G401 (cell line): ENCODE measurements around the gene SORBS1. TPM values are rescaled to one million over a fixed set of nuclear protein-coding genes. Genes with fewer than 3 reads are reported as not detected.

Experiments used
- DNase-seq: peaks from one replicate; pipeline ENCODE4 v3.0.0-alpha.2; 2015; ENCODE audit warnings: low spot score
- in situ Hi-C: cut with HindIII; loops from 2 replicates; pipeline ENCODE4 v1.10.0; 2016; ENCODE audit warnings: low sequenced_read_pairs, mixed read lengths
- total RNA-seq: library from RNA; depleted of rRNA; stranded (reverse); fragments of >200 nt; shearing (Covaris generic); gene quantifications from 2 replicates; pipeline ENCODE4 v1.2.3, GENCODE V29; 2014

The SORBS1 gene
- total RNA-seq, 1 experiment from 2014 or later, result not detected

DNA sequence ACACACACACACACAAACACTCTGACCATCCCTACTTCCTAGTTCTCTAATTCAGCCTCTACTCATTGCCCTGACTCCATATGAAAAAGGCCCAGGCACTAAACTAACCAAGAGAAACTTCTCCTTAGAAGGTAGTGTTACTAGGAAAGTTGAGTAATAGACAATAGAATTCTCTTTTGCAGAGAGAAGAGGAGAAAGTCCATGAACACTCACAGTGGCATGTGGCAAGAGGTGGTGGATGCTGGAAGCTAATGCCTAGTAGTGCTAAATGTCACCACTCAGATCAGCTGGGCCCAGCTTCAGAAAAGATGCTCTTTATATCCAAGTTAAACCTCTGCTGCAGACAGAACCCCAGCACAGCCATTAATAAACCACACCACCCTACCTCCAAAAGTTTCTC, 58.2 kb downstream of the SORBS1 start:
- in situ Hi-C loops, result no loop called here
- no peak for DNase-seq

DNA sequence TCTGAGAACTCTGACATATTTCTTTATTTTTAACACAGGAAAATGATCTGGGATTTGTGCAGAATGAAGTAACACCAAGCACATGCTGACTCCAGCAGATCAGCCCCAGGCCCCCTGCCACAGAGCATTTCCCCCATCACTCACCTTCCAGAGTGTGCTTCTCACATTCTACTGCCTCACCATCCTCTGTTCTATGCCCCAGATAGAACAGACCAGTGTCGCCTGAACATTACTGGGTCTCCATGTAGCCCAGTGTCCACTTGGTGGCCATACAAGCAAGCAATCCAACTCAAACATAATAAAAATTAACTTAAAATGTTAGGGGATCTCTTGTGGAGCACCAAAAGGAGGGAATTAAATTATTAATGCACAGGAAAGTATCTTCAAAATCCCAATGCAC, 58.8 kb downstream of the SORBS1 start:
- in situ Hi-C loops, result no loop called here
- no peak for DNase-seq

DNA sequence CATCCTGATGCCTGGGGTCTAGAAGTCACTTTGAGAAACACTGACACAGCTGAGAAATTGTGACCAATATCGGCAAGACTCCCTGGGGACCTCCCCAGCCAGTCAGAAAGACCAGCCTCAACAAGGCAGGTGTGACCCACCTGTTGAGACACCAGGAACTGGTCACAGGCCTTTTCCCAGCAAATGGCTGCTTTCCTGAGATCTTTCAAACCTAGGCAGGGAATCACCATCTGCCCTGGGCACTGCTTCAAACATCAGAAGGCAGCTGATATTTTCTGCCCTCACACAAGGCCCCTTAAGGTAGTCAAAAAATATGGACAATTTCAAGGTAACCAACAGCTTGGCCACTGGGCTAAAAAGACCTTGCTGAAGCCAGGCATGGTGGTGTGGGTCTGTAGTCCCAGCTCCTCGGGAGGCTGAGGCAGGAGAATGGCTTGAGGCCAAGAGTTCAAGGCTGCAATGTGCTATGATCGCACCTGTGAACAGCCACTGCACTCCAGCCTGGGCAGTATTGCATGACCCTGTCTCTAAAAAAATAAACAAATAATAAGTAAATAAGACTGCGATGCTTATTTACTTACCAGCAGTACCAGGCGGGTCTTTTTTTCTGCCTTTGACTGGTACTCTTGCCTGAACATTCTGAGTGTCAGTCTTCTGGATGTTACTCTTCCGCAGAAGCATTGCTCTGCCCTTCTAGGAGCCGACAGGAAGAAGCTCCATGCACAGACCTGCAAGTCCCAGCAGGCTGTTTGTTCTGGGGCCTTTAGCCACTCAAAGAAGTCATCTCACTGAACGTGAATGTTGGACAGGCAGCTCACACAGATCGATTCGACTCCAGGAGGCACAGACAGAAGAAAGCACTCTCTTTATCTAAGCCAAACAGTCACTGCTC, 59.7 kb downstream of the SORBS1 start:
- in situ Hi-C loops, result no loop called here
- DNase-seq, result peak; percentile 73

DNA sequence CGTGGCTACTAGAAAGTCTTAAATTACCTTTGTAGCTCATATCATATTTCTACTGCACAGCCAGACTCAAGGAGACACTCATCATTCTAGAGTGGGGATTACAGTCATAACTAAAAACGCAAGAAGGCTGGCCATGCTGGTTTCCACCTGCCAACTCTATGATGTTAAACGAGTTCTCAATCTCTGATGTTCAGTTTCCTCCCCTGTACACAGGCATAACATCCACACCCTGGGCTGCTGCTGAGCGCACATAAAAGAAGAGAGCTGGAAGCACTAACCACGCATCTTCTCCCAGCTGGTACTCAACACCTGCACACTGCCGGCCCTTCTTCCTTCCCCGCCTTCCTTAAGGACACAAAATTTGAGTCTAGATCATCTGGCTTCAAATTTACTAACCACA, 60.5 kb downstream of the SORBS1 start:
- DNase-seq, result no peak
- in situ Hi-C loops, result no loop called here

DNA sequence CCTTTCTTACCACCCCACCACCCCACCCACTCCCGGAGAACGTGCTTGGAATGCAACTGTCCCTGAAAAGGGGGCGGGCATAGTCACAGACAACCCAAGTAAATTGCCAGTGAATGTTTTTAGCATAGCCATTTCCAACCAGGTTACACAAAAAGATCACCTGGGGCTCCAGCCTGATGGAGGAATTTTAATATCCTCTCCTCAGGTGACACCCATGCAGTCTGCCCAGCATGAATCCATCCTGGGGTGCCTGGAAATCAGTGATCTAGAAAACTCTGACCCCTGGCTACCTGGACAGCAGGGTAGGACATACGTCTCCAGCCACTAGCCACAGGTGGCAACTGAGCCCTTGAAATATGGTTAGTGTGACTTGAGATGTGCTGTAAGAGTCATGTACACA, 61.1 kb downstream of the SORBS1 start:
- in situ Hi-C loops, result no loop called here
- DNase-seq, result no peak

DNA sequence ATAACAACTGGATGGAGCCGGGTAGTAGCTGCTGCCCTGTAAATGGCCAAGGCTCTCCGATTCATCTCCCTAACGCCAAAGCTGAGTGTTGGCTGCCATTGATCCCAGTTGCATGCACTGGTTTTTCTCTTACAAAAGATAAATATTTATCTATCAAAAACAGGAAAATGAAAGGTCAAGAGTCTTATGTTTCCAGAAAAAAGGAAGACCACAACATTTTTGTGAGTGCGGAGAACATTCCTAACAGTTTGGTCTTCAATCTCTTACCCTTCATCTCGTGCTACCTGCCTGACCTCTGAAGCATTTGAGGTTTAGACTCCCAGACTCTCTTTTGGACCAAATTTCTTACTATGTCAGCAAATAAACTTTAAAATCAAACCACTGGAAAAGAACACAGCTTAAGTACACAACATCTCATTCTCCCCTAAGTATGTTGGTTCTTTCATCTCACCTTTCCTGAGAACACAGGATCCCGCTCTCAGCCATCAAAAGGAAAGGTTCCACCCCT, 61.6 kb downstream of the SORBS1 start:
- in situ Hi-C loops, result no loop called here

DNA sequence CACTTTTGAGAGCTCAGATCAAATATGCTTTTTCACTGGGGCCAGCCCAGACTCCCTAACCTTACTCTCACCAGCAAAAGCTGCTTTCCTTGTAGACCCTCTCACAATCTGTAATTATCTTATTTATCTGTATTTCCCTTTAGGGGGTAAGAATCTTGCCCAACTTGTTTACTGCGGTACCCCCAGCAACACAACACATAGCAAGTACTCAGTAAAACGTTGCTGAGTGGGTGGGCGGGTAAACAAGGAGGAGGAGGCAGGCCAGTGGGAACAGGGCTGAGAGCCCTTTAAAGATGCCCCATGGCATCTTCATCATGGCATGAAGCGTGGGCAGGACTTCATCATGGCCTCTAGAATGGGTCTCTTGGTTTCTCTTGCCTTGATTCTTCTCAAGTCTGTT, 64.2 kb downstream of the SORBS1 start:
- in situ Hi-C loops, result no loop called here
- DNase-seq, result no peak

More for the DNA sequence above, 61.6 kb downstream of the SORBS1 start:
- no peak for DNase-seq

DNA sequence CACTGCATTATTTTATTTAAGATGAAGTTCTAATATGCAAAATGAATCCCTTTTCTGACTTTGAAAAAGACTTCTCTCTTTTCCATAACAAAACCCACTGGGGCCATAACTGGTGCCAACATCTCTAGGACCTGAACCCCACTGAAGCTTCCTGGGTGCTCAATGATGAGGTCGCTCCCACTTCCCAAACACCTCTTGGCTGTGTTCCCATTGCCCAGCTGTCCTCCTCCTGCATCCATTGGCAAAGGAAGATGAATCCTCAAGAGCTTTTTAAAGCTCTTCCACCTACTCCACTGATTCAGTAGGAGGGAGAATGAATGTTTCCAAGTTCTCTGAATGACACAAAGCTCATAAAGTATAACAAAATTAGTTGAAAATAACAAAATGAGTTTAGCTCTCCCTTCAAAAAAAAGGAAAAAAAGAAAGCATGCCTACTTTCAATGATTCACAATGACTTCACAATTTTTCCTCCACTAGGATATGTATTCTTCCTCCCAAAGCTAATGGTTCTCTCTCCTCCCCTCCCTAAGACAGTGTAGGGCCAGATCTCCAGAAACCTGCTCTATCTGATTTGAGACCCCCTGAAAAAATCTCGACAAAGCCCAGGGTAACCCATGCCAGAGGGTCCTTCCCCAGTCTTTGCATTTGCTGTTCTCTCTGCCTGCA, 64.8 kb downstream of the SORBS1 start:
- DNase-seq, result no peak
- in situ Hi-C loops, result no loop called here

DNA sequence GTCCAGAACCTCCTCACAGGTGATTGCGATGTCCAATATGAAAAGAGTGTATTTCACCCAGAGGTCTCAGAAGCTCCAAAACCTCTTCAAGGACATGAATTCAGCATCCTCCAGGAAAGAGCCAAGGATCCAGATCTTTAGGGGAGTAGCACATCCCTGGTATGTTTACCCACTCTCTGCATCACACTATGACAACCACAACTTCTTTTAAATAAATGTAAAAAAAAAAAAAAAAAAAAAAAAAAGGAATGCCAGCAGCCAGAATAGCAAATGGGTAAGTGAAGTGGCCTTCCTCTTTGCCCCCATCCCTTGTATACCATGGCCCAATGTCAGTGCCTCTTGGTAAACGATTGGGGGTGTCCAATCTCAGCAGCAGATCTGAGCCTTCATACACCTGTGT, 67.3 kb downstream of the SORBS1 start:
- no peak for DNase-seq
- in situ Hi-C loops, result no loop called here

DNA sequence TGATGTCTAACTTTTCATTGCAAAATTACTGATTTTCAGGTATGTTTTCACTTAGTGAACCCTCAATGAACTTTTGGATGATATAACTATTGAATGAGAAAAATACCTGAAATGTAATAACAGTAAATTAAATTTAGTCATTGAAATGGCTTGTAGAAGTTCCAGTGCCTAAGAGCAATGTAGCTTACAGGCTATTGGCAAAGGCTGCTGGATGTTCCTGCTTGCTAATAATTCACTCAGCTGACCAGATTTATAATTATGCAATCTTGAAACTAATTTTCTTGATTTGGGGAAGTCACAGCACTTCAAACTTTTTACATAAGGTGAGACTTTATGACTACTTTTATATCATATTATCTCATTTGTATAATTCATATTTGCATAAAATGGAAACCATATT, 73.2 kb downstream of the SORBS1 start:
- no peak for DNase-seq
- in situ Hi-C loops, result no loop called here

DNA sequence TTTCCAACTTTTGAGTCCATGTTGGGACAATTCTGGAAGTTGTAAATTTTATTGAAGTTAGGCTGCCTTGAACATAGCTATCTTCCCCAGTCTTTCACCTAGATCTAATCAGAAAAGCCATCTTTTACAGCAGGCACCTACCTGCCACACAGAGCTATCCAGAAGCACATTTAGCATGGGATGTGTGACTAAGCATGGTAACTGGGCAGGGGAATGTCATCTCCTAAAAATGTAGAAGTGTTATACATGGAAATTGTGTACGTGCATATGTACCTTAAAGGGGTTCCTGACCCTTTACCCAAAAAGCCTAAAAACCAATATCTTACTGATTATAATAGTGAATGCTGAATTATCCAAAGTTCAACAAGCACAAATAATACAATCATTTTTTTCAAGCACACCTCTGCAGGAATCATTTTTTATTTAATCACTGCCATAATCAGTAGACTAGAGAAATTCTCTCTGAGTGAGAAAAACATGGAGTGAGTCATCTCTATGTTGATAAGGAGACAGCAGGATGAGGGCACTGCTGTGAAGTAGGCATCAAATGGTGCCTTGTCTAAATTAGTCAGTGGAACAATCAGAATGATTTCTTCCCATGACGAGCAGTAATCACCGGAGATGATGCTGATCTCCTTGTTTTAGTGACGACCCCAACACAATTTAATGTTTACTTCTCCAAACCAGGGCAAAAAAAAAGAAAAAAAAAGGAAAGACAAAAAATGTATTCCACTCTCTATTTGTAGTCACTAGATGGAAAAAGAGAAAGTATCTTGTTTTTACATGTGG, 75.9 kb downstream of the SORBS1 start:
- no peak for DNase-seq
- in situ Hi-C loops, result no loop called here

DNA sequence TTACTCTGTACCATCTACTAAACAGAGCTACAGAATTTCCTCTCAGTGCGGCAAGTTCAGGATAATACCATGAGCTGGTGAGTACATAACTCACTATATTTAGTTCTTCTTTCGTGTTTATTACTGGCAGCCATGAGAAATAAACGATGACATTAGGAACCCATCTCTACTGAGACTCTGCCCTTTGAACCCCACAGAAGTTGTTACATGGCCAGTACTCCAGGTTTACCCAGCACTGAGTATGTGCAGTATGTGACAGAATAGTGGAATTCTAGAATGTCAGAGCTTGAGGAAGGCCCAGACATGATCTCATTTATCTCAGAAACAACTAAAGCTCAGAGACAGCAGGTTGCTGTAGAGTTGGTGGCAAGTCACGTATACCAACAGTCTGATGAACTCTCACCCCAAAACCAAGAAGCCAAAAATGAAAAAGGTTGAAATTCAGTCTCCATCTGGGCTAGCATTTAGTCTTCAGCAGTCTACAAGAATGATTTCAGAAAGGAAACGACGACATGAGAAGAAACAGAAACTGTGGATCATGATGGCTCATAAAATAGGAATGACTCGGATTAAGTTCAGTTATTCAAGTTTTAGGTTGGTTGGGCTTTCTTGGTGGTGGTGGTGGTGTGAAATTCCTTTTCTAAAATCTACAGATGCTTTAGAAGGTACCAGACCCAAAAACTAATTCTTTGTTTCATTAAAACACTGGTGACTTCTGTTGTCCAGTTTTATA, 78.5 kb downstream of the SORBS1 start:
- DNase-seq, result no peak
- in situ Hi-C loops, result no loop called here

DNA sequence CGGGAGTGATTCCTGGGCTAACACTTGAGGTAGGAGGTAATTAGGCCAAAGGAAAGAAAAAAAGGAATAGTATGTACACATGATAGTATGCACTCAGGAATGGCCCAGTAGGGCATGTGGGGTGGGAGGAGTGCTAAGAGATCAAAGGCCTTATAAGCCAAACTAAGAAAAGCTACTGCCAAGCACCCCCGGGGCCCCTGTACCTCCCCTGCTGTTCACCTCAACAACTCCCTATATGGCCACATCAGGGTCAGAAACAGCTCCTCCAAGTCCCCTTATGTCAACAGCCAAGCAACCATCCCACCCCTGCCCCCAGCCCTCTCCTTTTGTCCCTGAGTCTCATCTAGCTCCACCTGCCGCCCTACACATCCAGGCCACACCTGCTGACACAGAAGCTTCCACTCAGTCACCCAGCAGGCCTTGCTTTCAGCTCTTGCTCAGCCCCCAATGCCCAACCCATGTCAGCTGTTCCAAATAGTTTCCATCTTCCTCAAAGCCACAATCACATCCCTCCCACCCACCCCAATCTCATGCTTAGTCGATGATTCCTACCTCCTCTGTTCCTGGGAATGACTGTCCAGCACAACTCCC, 80.2 kb downstream of the SORBS1 start:
- DNase-seq, result no peak
- in situ Hi-C loops, result no loop called here

DNA sequence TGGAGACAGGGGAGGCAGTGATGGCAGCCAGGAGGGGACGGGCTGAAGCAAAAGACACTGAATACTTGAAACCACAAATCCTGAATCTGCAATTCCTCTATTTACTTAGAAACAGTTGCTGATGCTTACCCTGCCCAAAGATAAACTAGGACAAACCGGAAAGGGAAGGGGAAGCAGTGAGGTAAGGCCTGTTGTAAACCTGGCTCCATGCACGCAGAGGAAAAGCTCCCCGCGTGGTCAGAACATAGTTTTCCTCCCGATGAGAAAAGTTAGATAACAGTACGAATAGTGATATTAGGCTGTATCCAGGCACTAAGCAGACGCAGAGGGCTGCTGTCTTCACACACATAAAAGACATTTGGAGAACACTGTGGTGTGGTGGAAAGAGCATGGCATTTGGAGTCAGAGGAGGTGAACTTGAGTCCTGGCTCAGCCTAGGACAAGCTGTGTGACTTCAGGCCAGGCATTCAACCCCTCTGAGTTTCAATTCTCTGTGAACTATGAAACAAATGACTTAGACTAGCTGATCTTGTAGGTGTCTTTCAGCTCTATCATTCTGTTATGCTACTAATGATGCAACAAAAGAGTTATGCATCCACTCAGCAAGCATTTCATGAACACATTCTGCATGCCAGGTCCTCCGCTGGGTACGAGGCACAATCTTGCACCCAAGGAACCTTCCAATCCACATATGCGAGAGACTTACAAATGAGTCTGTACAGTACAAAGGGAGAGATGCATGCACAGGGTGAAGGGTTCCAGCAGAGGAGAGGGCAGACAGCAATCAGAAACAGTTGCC, 80.9 kb downstream of the SORBS1 start:
- DNase-seq, result no peak
- in situ Hi-C loops, result no loop called here

DNA sequence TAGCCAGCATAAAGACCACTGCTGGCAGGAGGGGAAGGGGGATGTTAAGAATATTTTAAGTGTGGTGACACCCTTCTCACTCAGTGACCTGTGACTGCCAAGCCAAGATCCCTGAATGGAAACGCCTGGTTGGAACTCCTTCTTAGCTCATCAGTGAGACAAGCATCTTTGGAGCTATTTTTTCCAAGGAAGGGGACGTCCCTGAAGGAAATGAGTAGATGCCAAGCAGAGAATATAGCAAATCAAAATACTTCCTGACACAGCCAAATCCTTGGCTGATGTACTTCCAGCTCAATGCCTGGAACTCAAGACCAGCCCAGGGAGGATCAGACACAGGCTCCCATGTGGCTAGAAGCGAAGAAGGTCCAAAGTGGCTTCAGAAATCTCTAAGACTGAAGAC, 82.2 kb downstream of the SORBS1 start:
- in situ Hi-C loops, result no loop called here

DNA sequence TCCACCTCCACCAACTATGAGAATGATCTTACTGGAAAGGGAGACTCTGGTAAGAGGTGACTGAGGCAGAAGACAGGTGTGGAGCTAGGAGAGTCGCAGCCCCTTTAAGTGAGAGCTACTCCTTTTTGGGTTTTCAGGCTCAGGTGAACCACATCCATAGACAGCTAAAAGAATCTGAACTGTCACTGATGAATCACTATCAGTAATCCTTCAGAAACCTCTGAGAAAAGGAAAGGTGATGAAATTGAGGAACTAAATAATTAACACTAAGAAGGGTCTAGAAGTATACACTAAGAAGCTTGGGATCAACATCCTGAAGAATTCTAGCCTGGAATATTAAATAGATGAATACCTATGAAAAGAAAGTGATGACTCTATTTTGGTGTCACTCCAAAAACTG, 83.0 kb downstream of the SORBS1 start:
- no peak for DNase-seq
- in situ Hi-C loops, result no loop called here

More for the DNA sequence above, 82.2 kb downstream of the SORBS1 start:
- DNase-seq, result no peak

DNA sequence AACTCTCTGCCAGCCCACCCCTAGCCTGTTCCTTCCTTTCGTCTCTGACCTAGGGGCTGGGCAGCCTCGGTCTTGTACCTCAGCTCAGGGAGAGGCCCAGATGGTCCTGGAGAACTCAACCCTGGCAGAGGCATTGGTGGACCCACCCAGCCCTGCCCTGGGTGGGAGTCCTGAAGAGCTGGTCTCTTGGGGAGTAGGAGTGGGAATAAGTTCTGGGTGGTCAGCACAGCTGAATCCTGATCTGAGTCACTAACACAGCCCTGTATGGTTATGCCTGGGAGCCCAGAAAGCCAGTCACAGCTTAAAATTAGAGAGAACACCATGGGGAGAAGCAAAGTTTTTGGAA, 84.0 kb downstream of the SORBS1 start:
- no peak for DNase-seq
- in situ Hi-C loops, result no loop called here
